Right lobe of liver (tissue), 6 donors: ENCODE data around the gene SAMD4A. TPM values are rescaled to one million over a fixed set of nuclear protein-coding genes. Genes with fewer than 3 reads are reported as not detected.

ENCODE experiments used
- ATAC-seq, 4 donors: fragments of 200-7000 bp; cut with Tn5 transposase; one replicate each; pipeline ENCODE4 v1.9.1; 2020; ENCODE audit warnings: mild to moderate bottlenecking in 4 of 4, moderate library complexity in 4 of 4
- DNase-seq, 3 donors: peaks; one replicate each; pipeline ENCODE4 v3.0.0-alpha.2; 2020
- H3K27ac ChIP-seq, 3 donors: fragments of 200-600 bp; one replicate each; pipeline ENCODE4 v1.8.0; 2022
- H3K27me3 ChIP-seq, 2 donors: fragments of 200-600 bp; one replicate each; pipeline ENCODE4 v1.8.0; 2022
- H3K36me3 ChIP-seq, 4 donors: fragments of 200-600 bp; sonication (generic) in 1 of 4; one replicate each; pipeline versions ENCODE4 v1.5.1 to v1.8.0; 2017 to 2022; ENCODE audit warnings: control low read depth in 1 of 4
- H3K4me1 ChIP-seq, 4 donors: fragments of 200-600 bp; sonication (generic) in 1 of 4; one replicate each; pipeline versions ENCODE4 v1.5.1 to v1.8.0; 2017 to 2022; ENCODE audit warnings: control low read depth in 1 of 4
- H3K4me3 ChIP-seq, 3 donors: fragments of 200-600 bp; one replicate each; pipeline ENCODE4 v1.8.0; 2022
- H3K9me3 ChIP-seq, 4 donors: fragments of 200-600 bp; sonication (generic) in 1 of 4; one replicate each; pipeline versions ENCODE4 v1.5.1 to v1.8.0; 2017 to 2022; ENCODE audit warnings: control low read depth in 1 of 4
- CTCF ChIP-seq, 4 donors: fragments of 200-600 bp in 3 of 4; fragments of 450-650 bp in 1 of 4; IDR thresholded peaks; one replicate each; pipeline versions ENCODE4 v1.5.1 to v1.8.0; 2016 to 2022; ENCODE audit warnings: antibody characterized with exemption in 4 of 4, mild to moderate bottlenecking in 2 of 4
- POLR2A ChIP-seq: fragments of 450-650 bp; IDR thresholded peaks from one replicate; pipeline ENCODE4 v1.6.1; 2017; ENCODE audit warnings: antibody characterized with exemption, mild to moderate bottlenecking
- WGBS: methylation state at CpG from one replicate; pipeline ENCODE4 v1.1.6; 2018; ENCODE audit warnings: low coverage, low lambda C conversion rate; ENCODE audit not compliant: insufficient coverage; ENCODE audit errors: missing lambda C conversion rate; 5-methylcytosine and 5-hydroxymethylcytosine counted together
- intact Hi-C, 2 donors: fragments of 100-400 bp; cut with DNase I; formaldehyde crosslinking; loops; one replicate each; pipeline versions ENCODE4 v1.11.2 to v1.14.1; 2022
- total RNA-seq, 6 experiments: library from RNA; depleted of rRNA in 2 of 6; stranded (reverse); fragments of >200 nt in 2 of 6; fragmentation: NEBNext Ultra II Directional in 3 of 6; extraction: Animal tissue kit (Norgen Biotek cat#: 25700) in 3 of 6; gene quantifications; one replicate each; pipeline versions ENCODE4 v1.1.0 to v1.2.4, GENCODE V29; 2016 to 2023
- donor health status: DM: no; HTN: yes; CAD: no.
- donor health status: DM: no; HTN: no; CAD: no.
- donor health status: DM: no; HTN: no; CAD: no.
- donor health status: DM: no; HTN: yes; CAD: no.
- donor health status: DM: no; HTN: yes; CAD: no.

Gene SAMD4A
- total RNA-seq, 6 experiments from 2014 or later = 16.7 to 31.9 (median 21.1) TPM

GRCh38 chr14:54687750-54688119 is 120.8 kb downstream of the SAMD4A start:
- Histone ChIP-seq H3K27ac (no peak overlapping the region), H3K4me3 (no peak overlapping the region), H3K36me3 (no peaks in the 10 kb centered on the region), H3K27me3 (no peaks in the 10 kb centered on the region), H3K9me3 (no peaks in the 10 kb centered on the region), H3K4me1 (no peaks in the 10 kb centered on the region)
- 60% methylated on average over 1 of the region's 2 CpGs for WGBS
- intact Hi-C loops = loop anchor here in 1 of 2 donors (10.0 kb wide), 1 partner anchor 113 kb away; no protein-coding TSS in a partner anchor
- TF ChIP-seq POLR2A = no peak
- TF ChIP-seq CTCF (IDR thresholded peaks at IDR 0.05) = no peak
- ATAC-seq (no peak), DNase-seq (no peak)

GRCh38 chr14:54688229-54688628 is 121.3 kb downstream of the SAMD4A start:
- Histone ChIP-seq H3K4me1 (no peaks in the 10 kb centered on the region), H3K36me3 (no peaks in the 10 kb centered on the region), H3K4me3 (no peak overlapping the region), H3K27me3 (no peaks in the 10 kb centered on the region), H3K9me3 (no peaks in the 10 kb centered on the region), H3K27ac (no peak overlapping the region)
- DNase-seq = no peak
- intact Hi-C loops = loop anchor here in 1 of 2 donors (10.0 kb wide), 1 partner anchor 113 kb away; no protein-coding TSS in a partner anchor
- 80% methylated on average over 9 of the region's 10 CpGs for WGBS
- no peak for ATAC-seq
- TF ChIP-seq CTCF (IDR thresholded peaks at IDR 0.05) = no peak

- Histone ChIP-seq H3K9me3 (no peaks in the 10 kb centered on the region), H3K4me3 (no peak overlapping the region), H3K36me3 (no peaks in the 10 kb centered on the region), H3K4me1 (no peaks in the 10 kb centered on the region), H3K27me3 (no peaks in the 10 kb centered on the region), H3K27ac (no peak overlapping the region)
- WGBS = no CpG with 5 or more reads among the region's 1 CpG
- DNase-seq = no peak
- intact Hi-C loops = loop anchor here (5.0 to 10.0 kb wide), 3 partner anchors 82 to 123 kb away; partner anchors contain the start of gene SAMD4A (in 1 of the 2)
- ATAC-seq = no peak
- no peak for TF ChIP-seq CTCF (IDR thresholded peaks at IDR 0.05)
- no peak for TF ChIP-seq POLR2A
These were observed 123.0 kb downstream of the SAMD4A start for GRCh38 chr14:54689928-54690327.

- Histone ChIP-seq H3K27ac (no peak overlapping the region), H3K36me3 (no peaks in the 10 kb centered on the region), H3K9me3 (no peaks in the 10 kb centered on the region), H3K27me3 (no peaks in the 10 kb centered on the region), H3K4me1 (no peaks in the 10 kb centered on the region), H3K4me3 (no peak overlapping the region)
- ATAC-seq (no peak), DNase-seq (no peak)
- intact Hi-C loops = loop anchor here in 1 of 2 donors (5.0 kb wide), 2 partner anchors 81 to 124 kb away; partner anchors contain the start of gene SAMD4A
- TF ChIP-seq CTCF (IDR thresholded peaks at IDR 0.05) = no peak
- no peak for TF ChIP-seq POLR2A
- 82% methylated on average over 2 of the region's 2 CpGs for WGBS
These were observed 124.0 kb downstream of the SAMD4A start for GRCh38 chr14:54690887-54691286.
